GM18520 (cell line): ENCODE measurements around the gene IFT74.
"Not testable (repeated sequence)": the region's sequence is repeated elsewhere in the genome, so short reads cannot be mapped to it uniquely, and the experiment has no call there.

ENCODE experiments used
- ATAC-seq: cut with Tn5 transposase; IDR thresholded peaks from one replicate; pipeline ENCODE4 v1.9.1; 2021; ENCODE audit not compliant: unreplicated experiment

Gene IFT74

GRCh38 chr9:27065288-27065687, 109.1 kb downstream of the IFT74 start:
- ATAC-seq, result no peak

DNA sequence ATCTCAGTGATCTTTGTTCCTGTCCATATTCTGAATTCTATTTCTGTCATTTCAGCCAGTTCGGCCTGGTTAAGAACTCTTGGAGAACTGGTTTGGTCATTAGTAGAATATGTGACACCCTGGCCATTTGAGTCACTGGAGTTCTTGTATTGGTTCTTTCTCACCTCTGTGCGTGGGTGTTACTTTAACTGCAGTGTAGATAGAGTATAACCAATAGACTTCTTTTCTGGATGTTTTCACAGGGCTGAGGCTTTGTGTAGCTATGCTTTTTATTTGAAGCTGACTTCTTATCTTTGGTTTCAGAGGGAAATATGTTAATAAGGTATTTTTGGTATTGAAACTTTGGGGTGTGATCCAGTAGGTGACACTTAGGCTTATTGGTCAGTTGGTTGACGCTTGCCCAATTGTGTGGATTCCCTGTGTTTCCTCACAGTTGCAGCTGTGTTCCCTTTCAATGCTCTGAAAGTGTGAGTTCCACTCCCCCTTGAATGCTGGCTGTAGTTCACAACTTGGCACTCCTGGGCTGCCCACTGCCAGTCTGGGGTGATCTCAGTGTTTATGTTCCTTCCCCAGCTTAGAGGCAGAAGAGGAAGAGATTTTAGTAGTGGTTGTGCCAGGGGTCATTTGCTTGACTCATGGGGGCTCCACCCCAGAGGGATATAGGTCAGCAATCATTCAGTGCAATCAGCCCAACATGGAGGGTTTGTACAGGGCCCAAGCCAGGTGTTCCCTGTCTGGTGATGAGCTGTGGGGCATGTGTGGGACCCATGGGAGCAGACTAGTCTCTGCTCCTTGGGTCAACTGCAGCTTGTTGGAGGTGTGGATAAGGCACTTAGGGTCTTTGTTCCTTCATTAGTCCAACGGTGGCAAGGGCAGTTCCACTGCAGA, 117.9 kb downstream of the IFT74 start:
- no peak for ATAC-seq

DNA sequence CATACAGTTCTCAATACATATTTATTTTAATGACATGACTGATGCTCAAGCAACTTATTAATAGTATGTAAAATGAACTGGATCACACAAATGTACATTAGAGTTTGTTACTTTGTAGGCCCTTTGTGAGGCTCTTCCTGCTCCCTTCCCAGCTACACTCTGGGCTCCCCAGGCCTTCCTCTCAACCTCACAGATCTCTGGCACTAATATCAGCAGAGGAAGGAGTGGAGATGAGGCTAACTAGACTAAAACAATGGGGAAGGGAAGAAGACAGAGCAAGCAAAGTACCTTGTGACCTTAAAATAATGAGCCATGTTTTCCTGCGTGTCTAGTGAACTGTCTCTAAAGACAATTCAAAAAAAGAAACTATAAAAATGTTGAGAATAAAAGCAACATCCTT, 122.5 kb downstream of the IFT74 start:
- no peak for ATAC-seq

GRCh38 chr9:27085456-27085855, 129.2 kb downstream of the IFT74 start:
- ATAC-seq, result no peak

GRCh38 chr9:27086818-27087680, 130.8 kb downstream of the IFT74 start:
- no peak for ATAC-seq

DNA sequence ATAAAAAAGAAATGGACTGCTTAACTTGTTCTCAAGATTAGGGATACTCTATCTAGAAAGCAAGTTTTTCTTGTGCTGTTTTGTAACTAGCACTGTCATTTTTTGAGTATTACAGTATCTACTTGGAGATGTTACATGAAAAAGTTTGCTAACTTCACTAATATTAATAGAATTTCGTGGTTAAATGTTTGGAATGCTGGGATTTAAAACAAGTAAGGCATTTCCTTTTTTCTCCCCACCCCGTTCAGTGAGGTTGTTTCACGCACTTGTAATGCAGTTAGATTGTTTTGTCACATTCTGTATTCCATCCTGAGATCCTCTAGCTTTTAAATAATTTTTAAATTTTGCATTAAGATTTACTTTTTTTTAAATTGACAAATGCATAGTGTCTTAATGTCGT, 132.8 kb downstream of the IFT74 start:
- no peak for ATAC-seq

DNA sequence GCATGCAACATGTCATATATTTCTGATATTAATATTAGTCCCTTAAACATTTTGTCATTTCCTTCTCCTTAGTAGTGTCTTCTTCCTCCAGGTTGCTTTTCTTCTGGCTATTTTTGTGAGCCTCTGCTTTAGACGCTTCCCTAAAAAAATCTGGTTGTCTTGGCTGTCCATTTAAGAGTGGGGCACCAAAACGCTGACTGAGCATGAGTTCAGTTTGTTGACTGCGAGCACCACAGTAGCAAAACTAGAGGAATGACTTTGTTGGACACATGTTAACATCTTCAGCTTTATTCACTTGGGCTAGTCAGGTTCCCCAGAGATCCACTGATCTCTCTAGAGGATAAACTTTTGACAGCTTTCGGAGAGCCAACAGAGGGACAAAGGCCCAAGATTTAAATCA, 133.5 kb downstream of the IFT74 start:
- ATAC-seq, result no peak

GRCh38 chr9:27090231-27090630, 134.0 kb downstream of the IFT74 start:
- ATAC-seq, result no peak

- ATAC-seq, result no peak
Measured at GRCh38 chr9:27090711-27091110, 134.5 kb downstream of the IFT74 start.

GRCh38 chr9:27092496-27092895, 136.3 kb downstream of the IFT74 start:
- not testable (repeated sequence) for ATAC-seq

GRCh38 chr9:27093384-27094067, 137.3 kb downstream of the IFT74 start:
- ATAC-seq, result not testable (repeated sequence)

DNA sequence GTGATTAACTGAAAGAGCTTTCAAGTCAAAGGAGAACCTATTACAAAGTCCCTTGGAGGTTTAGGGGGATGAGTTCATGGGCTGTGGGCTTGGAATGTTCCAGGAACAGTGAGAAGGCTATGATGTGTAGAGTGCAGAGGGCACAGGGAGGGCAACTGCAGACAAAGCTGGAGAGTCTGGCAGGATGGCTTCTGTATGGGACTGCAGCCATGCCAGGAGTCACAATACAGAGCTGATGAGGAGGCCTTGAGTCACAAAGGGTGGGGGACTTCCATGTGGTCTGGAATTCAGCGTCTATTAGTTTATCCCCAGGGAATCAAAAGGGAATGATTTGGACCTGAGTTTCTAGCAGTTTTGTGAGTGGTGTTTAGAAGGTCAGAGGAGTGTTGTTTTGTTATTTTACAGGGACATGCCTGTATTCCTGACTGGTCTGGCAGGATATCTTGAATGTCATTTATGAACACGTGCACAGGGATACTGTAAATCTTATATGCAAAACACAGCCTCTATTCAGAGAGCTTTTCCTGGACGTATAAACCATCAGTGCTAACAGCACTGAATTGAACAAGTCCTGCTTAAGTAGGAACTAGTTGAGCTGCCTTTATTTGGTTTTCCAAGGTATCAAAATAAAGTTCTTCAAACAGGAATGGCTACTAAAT, 138.6 kb downstream of the IFT74 start:
- ATAC-seq, result no peak

GRCh38 chr9:27107241-27107640, 151.0 kb downstream of the IFT74 start:
- ATAC-seq, result no peak

- ATAC-seq, result no peak
Measured at GRCh38 chr9:27108981-27109541, 152.8 kb downstream of the IFT74 start, which contains the start of gene TEK. Gene TEK (plus strand): TSS chr9:27109225. CDS start chr9:27109591, 366 bp downstream.

GRCh38 chr9:27109621-27110020, 153.4 kb downstream of the IFT74 start:
- no peak for ATAC-seq

DNA sequence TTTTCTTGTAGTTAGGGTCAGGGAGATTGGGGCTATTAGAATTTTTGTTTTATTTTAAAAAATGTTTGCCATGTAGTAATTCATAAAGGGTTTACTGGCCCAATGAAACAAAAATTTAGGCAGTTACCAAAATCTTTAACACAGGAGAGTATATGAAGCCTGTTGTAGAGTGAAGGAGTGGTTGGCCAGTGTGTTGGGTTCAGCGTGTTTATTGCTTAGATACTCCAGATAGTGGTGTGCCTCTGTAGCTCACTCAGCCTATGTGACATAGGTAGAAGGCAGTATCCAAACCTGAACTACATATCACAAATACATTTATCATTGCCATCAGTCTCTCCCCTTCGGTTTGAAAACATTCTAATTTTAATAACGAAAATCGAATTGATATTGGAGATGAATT, 154.0 kb downstream of the IFT74 start:
- ATAC-seq, result no peak

- ATAC-seq, result no peak
Measured at GRCh38 chr9:27112235-27112634, 156.0 kb downstream of the IFT74 start.
